Endometrial microvascular endothelial cells (primary cell): ENCODE measurements around the gene TP53RK. TPM values are rescaled to one million over a fixed set of nuclear protein-coding genes. Genes with fewer than 3 reads are reported as not detected.

Experiments used
- in situ Hi-C: cut with HindIII; loops from 2 replicates; pipeline ENCODE4 v1.10.0; 2017; ENCODE audit warnings: low sequenced_read_pairs, low pct_unique_long_range_greater_than_20kb; ENCODE audit errors: inconsistent ontology term
- total RNA-seq: library from RNA; depleted of rRNA; stranded (reverse); fragments of >200 nt; gene quantifications from one replicate; pipeline ENCODE4 v1.2.3, GENCODE V29; 2015; ENCODE audit errors: inconsistent ontology term

Gene TP53RK
- total RNA-seq, 1 donor from 2014 or later: 31.6 TPM

DNA sequence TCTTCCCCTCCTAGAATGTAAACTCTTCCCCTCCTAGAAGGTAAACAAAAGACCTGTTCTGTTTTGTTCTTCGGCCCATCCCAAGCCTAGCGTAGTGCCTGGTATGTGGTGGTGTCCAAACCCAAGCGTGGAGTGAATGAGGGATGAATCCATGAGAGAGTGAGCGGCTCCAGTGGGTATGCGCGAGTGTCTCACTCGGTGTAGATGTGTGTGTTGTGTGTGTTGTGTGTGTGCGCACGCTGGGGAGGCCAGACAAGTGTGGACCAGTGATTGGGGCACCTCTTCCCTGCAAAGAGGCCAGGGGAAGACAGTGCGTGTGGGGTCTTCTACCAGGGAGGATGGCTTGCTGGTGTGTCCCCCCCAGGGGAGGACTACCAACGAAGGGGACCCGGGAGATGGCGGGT lies 19.8 kb upstream of the TP53RK start:
- in situ Hi-C loops: no loop called here

DNA sequence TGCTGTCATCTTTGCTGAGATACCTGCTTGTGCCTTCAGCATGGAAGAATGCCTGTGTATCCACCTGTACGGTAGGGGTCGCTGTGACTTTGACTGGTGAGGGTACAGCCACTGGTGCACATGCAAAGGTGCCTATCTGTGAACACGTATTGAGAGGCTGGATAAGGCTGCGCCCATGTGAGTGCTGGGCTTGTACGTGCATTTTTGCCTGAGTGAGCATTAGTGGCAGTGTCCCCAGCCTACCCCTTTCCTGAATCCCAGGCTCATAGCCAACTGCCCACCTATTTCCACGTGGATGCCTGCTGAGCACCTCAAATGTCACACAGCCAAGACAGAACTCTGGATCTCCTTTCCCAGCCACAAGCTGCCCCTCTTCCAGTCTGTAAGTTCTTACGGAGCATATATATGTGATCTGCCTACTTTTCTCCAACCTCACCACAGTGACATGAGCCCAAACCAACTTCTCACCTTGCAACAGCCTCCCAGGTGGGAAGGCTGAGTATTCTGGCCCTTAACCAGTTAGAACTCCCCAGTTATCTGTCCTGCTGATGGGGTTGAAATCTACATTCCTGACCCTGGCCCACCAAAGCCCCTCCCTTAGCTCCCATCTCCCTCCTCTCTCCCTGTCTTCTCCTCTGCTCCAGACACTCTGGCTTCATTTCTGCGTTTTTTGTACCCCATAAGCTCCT lies 19.1 kb upstream of the TP53RK start:
- in situ Hi-C loops: no loop called here

DNA sequence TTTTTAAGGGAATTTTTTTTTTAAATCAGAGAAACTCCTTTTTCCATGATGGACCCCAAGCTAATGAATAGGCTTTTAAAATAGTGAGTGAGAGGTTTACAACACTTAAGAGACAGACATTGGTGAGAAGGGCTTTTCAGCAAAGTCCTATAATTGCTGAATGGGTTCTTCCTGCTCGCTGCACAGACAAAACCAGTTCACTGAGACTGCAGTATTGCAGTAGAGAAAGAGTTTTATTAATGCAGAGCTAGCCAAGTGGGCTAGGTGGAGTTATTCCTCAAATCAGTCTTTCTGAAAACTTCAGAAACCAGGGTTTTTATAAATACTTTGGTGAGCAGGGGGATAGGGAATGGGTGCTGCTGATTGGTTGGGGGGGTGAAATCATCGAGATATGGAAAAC lies 17.0 kb upstream of the TP53RK start:
- in situ Hi-C loops: no loop called here

DNA sequence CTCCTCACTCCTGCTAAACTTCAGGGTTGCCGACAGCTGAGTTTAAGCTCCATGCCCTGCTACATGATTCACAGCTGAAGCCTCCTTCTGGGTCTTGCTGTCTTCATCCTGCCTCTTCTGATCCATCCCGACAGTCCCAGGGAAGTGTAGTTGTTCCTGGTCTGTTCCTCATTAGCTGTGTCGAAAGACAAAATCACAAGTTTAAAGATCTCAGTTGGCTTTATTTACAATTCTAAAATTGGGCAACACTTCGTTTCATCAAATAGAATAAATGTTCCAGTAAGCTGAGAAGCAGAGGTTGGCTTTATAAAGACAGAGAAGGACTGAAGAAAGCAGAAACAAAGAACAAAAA lies 16.1 kb upstream of the TP53RK start:
- in situ Hi-C loops: no loop called here

DNA sequence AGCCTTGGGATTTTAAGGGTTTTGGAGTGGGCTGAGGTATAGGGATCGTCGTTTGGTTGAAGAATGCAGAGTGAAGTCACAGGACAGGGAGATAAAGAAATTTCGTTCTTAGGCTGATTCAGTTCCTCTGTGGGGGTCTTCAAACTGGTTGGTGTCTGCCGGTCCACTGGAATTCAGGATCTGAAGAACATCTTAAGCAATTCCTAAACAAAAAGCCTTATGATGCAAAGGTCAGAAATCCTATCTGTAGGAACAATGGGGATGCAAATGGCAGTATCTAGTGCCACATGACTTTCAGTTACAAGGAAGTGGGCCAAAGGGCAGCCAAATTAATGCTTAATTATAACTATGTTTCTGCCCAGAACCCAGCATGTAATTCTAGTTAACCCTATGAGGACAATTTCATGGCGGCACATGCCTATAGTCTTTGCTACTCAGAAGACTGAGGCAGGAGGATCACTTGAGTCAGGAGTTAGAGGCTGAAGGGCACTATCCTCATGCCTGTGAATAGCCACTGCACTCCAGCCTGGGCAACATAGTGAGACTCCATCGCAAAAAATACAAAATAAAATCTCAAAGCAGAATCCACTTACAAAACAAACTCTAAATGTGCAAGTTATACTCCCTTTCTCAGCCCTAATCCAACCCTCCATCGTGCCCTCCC lies 15.6 kb upstream of the TP53RK start:
- in situ Hi-C loops: no loop called here

DNA sequence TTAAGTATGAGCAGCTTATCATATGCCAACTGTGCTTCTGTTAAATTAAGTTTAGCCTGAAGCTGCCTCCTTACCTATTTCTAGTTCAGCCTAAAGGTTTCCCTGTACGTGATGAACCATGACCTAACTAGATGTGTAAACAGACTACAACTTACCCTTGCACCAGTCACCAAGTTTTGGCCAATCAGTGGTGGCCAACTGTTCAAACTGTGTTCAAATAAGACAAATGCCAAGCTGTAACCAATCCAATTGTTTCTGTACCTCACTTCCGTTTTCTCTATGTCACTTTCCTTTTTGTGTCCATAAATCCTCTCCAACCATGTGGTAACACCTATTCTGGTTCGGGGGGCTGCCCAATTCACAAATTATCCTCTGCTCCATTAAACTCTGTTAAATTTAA lies 14.2 kb upstream of the TP53RK start:
- in situ Hi-C loops: no loop called here

DNA sequence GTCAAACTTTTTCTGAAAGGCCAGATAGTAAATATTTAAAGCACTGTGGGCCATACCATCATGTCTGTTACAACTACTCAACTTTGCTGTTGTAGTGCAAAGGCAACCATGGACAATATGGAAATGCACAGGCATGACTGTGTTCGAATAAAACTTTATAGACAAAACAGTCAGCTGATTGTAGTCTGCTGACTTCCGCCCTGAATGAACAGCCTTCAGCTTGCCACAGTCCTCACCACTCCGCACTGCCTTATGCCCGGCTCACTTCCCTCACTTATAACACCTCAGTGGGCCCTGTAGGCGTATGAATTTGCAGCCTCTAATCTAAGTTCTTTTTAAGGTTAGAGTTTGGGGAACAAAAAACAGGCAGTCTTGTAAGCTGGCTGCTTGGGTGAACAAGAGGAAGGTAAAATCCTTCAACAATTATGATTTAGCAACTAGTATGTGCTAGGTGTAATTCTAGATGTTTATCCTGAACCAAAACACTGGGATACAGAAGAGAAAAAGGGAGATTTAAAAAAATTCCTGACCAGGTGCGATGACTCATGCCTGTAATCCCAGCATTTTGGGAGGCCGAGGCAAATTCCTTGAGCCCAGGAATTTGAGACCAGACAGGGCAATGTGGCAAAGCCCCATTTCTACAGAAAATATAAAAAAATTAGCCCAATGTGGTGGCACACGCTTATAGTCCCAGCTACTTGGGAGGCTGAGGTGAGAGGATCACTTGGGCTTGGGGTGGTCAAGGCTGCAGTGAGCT lies 13.4 kb upstream of the TP53RK start:
- in situ Hi-C loops: no loop called here

DNA sequence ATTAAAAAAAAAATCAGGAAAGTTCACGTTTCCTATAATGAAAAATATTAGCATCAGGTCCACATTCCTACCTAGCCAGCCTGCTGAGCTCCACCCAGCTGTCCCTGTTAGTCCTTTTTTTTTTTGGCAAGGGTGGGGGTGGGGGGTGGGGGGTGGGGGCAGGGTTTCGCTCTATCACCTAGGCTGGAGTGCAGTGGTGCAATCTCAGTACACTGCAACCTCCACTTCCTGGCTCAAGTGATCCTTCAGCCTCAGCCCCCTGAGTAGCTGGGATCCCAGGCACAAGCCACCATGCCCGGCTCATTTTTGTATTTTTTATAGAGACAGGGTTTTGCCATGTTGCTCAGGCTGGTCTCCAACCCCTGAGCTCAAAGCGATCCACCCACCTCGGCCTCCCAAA lies 12.7 kb upstream of the TP53RK start:
- in situ Hi-C loops: no loop called here

DNA sequence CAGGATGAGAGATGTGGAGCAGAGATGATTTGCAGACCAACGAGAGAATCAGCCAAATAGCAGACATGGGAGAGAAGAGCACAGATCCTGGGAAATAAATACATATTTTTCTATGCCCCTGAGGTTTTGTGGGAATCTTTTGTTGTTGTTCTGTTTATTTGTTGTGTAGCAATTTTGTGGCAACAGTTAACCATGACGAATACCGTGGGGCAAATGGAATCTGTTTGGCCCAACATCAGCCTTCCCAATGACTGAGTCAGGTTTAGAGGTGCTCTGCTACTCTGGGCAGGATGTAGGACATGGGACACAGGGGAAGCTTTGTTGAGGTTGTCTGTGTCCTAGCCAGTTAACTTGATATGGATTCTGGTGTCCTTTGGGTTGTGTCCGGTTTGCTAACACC lies 12.3 kb upstream of the TP53RK start:
- in situ Hi-C loops: no loop called here

DNA sequence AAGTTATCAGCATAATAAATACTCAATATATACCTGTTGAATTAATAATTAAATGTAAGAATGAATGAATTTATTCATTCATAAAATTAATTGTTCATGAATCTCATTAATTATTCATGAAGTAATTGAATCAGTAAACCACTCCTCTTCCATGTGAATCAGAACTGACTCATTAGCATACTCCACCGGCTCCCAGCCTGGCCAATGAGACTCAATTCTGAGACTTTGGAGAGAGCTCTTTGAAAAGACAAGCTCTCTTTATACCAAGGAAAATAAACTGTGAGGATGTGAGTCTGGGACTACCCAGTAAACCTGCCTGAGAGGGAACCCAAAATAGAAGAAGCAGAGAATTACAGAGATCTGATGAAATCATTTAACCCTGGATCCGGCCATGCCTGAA lies 11.8 kb upstream of the TP53RK start:
- in situ Hi-C loops: no loop called here

DNA sequence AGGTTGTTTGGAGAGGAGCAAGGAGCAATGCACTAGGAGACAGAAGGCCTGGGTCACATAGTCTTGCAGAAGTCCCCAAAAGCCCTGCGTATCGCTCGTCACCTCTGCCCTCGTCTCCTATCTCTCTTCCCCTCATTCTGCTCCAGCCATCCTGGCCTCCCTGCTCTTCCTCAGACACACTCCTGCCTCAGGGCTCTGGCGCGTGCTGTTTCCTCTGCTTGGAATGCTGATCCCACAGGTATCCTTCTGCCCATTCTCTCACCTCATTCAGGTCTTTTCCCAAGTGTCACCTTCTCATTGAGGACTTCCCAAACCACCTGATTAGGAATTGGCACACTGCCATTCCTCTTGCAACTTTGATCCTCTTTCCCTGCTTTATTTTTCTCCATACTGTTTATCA lies 11.2 kb upstream of the TP53RK start:
- in situ Hi-C loops: no loop called here

DNA sequence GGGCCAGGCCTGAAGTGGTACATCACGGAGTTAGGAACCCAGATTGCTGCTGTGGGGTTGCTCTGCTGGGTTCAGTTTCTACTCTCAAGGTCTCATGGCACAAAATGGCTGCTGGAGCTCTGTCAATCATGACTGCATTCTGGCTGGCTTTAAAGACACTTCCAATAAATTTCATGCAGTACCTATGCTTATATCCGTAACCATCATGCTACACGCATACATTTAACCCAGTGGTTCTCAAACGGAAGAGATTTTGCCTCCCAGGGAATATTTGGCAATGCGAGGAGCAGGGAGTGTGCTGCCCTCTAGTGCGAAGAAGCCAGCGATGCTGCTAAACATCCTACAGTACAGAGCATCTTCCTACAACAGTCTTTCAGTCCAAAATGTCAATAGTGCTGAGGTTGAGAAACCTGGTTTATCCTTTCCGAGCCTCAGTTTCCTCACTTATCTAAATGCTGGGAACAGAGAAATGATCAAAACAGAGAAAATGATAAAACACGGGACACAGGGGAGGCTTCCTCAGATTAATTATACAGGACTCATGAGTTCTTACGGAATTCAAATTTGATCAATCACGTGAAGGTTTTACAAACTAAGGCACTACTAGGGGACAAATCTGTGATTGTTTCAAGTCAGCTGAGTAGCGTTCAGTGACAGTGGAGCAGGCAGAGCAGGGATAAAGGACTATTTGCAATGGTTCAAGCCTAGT lies 10.6 kb upstream of the TP53RK start:
- in situ Hi-C loops: no loop called here

DNA sequence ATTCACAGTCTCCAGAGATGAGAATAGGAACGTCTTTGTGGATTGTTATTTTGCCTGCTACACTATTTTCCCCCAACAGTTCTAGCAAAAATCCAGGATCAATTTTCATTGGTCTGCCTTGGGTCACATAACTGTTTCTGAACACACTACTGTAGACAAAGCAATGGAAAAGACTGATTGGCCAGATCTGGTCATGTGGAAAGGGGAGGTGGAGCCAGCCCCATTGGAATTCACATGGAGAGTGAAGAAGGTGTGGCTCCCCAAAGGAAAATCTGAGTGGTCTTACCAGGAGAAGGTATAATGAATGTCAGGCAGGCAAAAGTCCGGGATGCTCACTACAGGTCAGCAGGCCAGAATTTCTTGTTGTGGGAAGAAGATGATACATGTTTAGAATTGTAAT lies 9.5 kb upstream of the TP53RK start:
- in situ Hi-C loops: no loop called here

DNA sequence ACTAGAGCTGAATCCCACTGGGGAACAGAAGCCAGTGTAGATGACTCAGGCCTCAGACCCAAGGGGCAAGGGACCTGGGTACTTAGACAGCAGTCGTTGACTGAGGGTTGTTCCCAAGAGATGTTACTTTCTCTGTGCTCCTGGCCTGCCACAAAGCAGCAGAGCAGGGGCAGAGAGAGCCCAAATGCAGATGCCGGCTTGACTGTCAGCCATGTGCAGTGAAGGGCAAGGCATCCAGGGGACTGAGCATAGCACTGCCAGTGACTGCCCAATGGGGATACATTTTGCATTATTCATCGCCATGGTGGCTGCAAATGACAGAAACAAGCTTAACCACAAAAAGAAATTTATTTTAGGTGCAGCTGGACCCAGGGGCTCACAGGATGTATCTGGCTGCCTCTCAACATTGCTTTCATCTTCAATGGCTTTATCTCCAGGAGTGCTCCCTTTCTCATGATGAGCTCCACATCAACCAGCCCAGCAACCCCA lies 7.6 kb upstream of the TP53RK start:
- in situ Hi-C loops: no loop called here

DNA sequence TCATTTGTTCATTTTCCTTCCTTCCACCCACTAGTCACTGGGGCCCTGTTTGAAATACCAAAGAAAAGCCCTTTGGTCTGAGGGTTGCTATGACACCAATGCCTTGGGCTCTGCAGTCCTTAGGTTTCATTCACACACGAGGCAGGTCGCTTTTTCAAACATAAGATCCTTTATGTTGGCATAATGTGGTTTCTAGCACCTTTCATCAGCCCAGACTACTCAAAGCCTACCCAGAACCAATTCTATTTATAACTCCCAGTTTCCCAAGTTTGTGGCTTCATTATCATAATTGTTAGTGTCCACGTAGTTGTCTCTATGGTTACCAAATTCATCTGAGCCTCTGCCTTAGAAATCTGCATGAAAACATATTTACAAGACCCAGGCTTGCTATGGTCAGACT lies 6.6 kb upstream of the TP53RK start:
- in situ Hi-C loops: no loop called here

DNA sequence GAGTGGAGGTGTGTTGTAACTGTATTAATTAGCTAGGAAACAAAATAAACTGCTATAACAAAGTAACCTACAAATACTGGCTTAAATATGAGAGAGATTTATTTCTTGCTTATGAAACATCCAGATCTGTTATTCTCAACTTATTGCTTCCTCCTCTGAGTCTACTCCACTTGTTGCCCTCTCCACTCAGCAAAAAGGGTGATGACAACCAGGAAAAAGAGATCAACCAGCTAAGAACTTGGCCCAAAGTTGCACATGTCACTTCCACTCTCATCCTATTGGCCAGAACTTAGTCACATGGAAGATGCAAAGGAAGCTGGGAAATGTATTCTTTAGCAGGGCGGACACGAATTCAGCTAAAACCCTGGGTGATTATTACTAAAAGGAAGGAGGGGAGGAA lies 5.2 kb upstream of the TP53RK start:
- in situ Hi-C loops: no loop called here

DNA sequence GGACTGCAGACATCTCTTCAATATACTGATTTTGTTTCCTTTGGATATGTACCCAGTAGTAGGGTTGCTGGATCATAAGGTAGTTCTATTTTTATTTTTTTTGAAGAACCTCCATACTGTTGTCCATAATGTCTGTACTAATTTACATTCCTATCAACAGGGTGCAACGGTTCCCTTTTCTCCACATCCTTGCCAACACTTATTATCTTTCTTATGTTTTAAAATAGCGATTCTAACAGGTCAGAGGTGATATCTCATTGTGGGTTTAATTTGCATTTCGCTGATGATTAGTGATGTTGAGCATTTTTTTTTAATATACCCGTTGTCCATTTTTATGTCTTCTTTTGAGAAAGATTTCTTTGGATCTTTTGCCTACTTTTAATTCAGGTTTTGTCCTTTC lies 2.0 kb upstream of the TP53RK start:
- in situ Hi-C loops: no loop called here

DNA sequence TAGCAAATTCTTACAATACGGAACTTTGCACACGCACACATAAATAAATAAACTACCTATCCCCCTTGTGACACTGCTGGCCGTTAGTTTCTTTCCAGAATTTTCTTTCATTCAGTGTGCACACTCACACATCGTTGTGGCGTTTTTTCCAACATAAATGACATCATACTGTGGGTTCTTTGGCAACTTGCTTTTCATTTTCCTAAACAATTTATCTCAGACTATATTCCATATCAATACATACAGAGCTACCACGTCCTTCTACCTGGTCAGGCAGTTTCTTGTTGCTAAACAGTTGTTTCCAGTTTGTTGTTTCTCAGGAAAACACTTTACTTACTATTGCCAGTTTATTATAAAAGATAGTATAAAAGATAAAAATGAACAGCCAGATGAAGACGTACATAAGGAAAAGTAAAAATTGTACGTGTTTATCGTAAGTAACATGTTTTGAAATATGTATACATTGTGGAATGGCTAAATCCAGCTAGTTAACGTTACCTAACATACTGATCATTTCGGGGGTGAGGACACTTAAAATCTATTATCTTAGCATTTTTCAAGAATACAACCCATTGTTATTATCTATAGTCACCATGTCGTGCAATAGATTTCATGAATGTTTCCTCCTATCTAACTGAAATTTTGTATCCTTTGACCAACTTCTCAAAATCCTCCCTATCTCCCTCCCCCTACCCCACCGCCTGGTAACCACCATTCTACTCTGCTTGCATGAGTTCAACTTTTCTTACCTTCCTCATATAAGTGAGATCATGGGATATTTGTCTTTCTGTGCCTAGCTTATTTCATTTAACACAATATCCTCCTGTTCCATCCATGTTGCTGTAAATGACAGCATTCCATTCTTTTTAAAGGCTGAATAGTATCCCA lies 1.2 kb upstream of the TP53RK start:
- in situ Hi-C loops: no loop called here

DNA sequence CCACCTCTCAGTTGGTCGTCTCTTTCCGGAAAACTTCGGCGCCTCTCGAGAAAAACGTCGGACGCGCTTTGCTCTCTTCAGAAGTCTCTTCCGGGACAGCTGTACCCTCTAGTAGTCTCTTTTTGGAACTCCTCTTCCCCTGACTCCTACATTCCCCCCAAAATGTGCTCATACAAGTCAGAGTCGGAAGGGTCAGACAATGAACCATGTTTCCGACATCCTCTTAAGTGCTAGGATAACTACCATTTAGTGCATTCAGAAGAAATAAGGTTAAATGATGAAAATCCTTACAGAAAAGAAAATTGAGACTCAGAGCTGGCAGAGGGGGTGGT lies 476 bp upstream of the TP53RK start:
- in situ Hi-C loops: no loop called here
